Testis (tissue), 2 donors: Measurements from ENCODE around the gene KCNT2.

Experiments used
- POLR2A ChIP-seq: fragments of 450-650 bp; IDR thresholded peaks from one replicate; pipeline ENCODE4 v1.6.1; 2017; ENCODE audit warnings: antibody characterized with exemption, mild to moderate bottlenecking, moderate library complexity
- TF ChIP-seq, protein P1 (sequence below), 3 experiments: fragments of 450-650 bp in 2 of 3; fragments of 200-600 bp in 1 of 3; sonication (generic) in 1 of 3; IDR thresholded peaks; one replicate each; pipeline ENCODE4 v1.5.1; 2016 to 2019; ENCODE audit warnings: antibody characterized with exemption in 3 of 3, mild to moderate bottlenecking in 2 of 3, moderate library complexity in 1 of 3

DNA sequence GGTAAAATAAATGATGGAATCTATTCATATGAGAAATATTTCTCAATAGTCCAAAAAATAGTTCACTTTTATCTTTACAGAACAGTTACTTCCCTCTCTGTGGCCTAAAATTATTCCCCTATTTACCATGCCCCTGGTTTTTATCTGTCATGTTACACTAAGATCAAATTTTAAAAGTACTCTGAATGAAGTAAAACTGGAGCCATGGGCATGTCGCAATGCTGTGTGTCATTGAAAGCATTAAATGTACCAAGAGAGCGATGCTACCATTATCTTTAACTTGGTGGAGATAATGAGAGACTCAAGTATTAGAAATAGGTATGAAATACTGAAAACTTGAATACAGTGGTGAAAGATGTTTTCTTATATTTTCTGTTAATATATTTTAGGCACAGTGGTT is 146.2 kb downstream of the KCNT2 start:
- TF ChIP-seq, protein P1, sequence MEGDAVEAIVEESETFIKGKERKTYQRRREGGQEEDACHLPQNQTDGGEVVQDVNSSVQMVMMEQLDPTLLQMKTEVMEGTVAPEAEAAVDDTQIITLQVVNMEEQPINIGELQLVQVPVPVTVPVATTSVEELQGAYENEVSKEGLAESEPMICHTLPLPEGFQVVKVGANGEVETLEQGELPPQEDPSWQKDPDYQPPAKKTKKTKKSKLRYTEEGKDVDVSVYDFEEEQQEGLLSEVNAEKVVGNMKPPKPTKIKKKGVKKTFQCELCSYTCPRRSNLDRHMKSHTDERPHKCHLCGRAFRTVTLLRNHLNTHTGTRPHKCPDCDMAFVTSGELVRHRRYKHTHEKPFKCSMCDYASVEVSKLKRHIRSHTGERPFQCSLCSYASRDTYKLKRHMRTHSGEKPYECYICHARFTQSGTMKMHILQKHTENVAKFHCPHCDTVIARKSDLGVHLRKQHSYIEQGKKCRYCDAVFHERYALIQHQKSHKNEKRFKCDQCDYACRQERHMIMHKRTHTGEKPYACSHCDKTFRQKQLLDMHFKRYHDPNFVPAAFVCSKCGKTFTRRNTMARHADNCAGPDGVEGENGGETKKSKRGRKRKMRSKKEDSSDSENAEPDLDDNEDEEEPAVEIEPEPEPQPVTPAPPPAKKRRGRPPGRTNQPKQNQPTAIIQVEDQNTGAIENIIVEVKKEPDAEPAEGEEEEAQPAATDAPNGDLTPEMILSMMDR (IDR thresholded peaks at IDR 0.05) = no peak
- no peak for TF ChIP-seq POLR2A
